ENCODE measurements around the gene GPR68. TPM values are rescaled to one million over a fixed set of nuclear protein-coding genes. Genes with fewer than 3 reads are reported as not detected.

The GPR68 gene
- polyA plus RNA-seq, 3 donors from 2014 or later = 19.0 to 40.4 (median 22.4) TPM

DNA sequence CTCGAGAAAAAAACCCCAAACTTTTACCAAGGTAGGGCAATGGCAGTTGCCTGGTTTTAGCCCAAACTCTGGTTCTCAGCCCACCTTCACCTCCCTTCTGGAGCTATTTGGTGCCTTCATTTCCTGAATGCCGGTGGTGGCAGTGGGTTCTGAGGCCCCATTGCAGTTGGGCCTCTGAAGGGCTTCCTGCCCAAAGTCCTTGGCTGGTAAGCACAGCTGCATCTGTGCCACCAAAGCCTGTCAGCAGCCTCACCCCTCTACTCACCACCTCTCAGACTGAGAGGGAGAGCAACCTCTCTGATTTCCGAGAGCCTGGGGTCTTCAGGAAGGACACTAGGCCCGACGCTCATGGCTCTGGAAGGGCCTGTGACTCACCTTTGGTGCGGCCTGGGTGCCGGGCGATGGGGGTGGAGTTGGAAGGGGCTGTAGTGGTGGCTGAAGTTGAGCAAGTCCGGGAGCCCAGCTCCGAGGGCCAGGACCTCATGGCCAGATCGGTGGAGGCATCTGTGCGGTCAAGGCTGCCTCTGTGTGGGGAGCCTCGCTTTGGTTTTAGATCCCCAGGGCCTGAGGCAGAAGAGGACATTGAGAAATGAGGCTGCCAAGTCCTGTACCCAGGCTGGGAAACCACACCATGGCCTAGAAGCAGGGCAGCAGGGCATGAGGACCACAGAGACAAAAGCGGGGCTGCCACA lies 38.6 kb upstream of the GPR68 start:
- Mint-ChIP-seq H3K9me3 (peaks cover 0 to 2% (median 0%) of the 10 kb centered on the region in 6 donors), H3K36me3 (peaks cover 29 to 71% (median 42%) of the 10 kb centered on the region in 3 donors), H3K27me3 (ENCODE audit: low read depth in 3 of 3) (peaks cover 3 to 45% (median 28%) of the 10 kb centered on the region in 3 donors), H3K4me1 (peaks cover 41 to 55% of the 10 kb centered on the region in 2 donors), H3K27ac (peak overlapping the region; percentile 80 to 92 (median 84)), H3K4me3 (peak overlapping the region in 2 of 5 donors; percentile 3 to 41)
- DNase-seq = peak in 2 of 3 donors; percentile 21 to 22

DNA sequence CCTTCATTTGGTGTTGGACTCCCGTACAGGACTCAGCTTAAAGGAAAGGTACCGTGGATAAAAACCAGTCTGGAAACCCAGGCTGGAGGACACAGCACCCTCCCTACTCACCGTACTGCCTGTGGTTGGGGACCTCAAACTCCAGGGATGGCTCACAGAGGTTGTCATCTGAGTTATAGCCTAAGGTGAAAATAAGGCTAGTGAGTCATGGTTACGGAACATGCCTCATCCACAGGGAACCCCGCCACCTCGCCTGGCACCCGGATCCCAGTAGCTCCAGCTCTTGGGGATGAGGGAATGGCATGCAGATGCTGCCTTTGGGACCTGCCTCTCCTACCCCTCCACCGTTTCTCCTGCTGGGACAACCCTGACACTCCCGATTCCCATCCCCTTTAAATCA lies 36.8 kb upstream of the GPR68 start:
- H3K4me3 Mint-ChIP-seq = no peak overlapping the region
- peak overlapping the region in 4 of 6 donors; percentile 25 to 76 (median 49) for H3K27ac Mint-ChIP-seq
- peaks cover 27 to 71% (median 39%) of the 10 kb centered on the region in 3 donors for H3K36me3 Mint-ChIP-seq

GRCh38 chr14:91280129-91280528 lies 35.6 kb upstream of the GPR68 start:
- Mint-ChIP-seq H3K27ac (peak overlapping the region in 3 of 6 donors; percentile 10 to 39 (median 19)), H3K4me3 (no peak overlapping the region), H3K4me1 (peaks cover 26 to 41% of the 10 kb centered on the region in 2 donors), H3K36me3 (peaks cover 19 to 68% (median 31%) of the 10 kb centered on the region in 3 donors), H3K9me3 (peaks cover 0 to 2% (median 0%) of the 10 kb centered on the region in 6 donors), H3K27me3 (ENCODE audit: low read depth in 3 of 3) (peaks cover 3 to 45% (median 26%) of the 10 kb centered on the region in 3 donors)
- DNase-seq = no peak

More for the DNA sequence above, 36.8 kb upstream of the GPR68 start:
- no peak for DNase-seq
- Mint-ChIP-seq H3K9me3 (peaks cover 0 to 2% (median 0%) of the 10 kb centered on the region in 6 donors), H3K27me3 (ENCODE audit: low read depth in 3 of 3) (peaks cover 3 to 53% (median 26%) of the 10 kb centered on the region in 3 donors), H3K4me1 (peaks cover 38 to 51% of the 10 kb centered on the region in 2 donors)

DNA sequence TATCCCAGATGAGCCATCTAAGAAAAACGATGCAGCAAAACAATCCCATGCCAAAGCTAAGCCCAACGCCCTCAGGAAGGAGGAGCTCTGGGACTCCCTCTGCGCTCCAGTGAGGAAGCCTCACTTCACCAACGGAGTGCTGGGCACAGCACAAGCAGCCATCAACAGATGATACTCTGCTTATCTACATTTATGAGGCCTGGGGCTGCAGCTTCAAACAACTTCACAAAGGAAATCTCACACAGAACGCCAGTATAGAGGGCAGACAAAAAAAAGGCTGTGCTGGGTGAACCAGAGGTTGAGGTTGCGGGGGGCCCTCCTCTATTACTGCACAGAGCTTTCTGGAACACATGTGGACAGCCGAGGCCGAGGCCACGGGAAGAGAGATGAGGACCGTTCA lies 34.9 kb upstream of the GPR68 start:
- Mint-ChIP-seq H3K9me3 (peaks cover 0 to 2% (median 0%) of the 10 kb centered on the region in 6 donors), H3K36me3 (peaks cover 18 to 68% (median 27%) of the 10 kb centered on the region in 3 donors), H3K4me3 (peak overlapping the region in 2 of 5 donors; percentile 23 to 24), H3K4me1 (peaks cover 25 to 33% of the 10 kb centered on the region in 2 donors), H3K27ac (peak overlapping the region in 4 of 6 donors; percentile 53 to 73 (median 66)), H3K27me3 (ENCODE audit: low read depth in 3 of 3) (peaks cover 6 to 40% (median 25%) of the 10 kb centered on the region in 3 donors)
- no peak for DNase-seq

DNA sequence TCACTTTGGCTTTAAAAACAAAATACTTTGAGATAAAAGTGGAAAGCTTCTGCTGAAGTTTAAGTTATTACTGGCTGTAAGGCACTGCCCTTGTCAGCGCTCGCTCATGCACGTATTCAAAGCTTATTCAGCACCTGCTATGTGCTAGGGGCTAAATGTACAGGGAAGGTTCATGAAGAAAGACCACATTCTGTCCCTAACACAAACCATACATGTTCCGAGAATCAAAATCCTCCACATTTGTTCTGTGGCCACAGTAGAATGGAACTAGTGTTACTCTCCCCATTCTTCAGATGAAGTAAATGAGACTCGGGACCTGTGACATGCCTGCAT lies 33.8 kb upstream of the GPR68 start:
- peaks cover 5 to 35% (median 25%) of the 10 kb centered on the region in 3 donors for H3K27me3 Mint-ChIP-seq (ENCODE audit: low read depth in 3 of 3)
- peaks cover 0 to 2% (median 0%) of the 10 kb centered on the region in 6 donors for H3K9me3 Mint-ChIP-seq
- H3K4me1 Mint-ChIP-seq = peaks cover 15 to 23% of the 10 kb centered on the region in 2 donors
- H3K27ac Mint-ChIP-seq = peak overlapping the region in 2 of 6 donors; percentile 39 to 66
- H3K36me3 Mint-ChIP-seq = peaks cover 15 to 61% (median 26%) of the 10 kb centered on the region in 3 donors
- no peak overlapping the region for H3K4me3 Mint-ChIP-seq
- DNase-seq = no peak

- Mint-ChIP-seq H3K27me3 (ENCODE audit: low read depth in 3 of 3) (peaks cover 5 to 32% (median 21%) of the 10 kb centered on the region in 3 donors), H3K36me3 (peaks cover 9 to 56% (median 23%) of the 10 kb centered on the region in 3 donors), H3K4me1 (peaks cover 9 to 17% of the 10 kb centered on the region in 2 donors), H3K9me3 (peaks cover 0 to 2% (median 0%) of the 10 kb centered on the region in 6 donors), H3K27ac (peak overlapping the region in 2 of 6 donors; percentile 55 to 70), H3K4me3 (no peak overlapping the region)
- DNase-seq = no peak
Observed at GRCh38 chr14:91277546-91278382, 33.3 kb upstream of the GPR68 start.

- Mint-ChIP-seq H3K27ac (peak overlapping the region; percentile 28 to 69 (median 48)), H3K27me3 (ENCODE audit: low read depth in 3 of 3) (peaks cover 7 to 24% (median 12%) of the 10 kb centered on the region in 3 donors), H3K9me3 (no peaks in the 10 kb centered on the region), H3K4me3 (no peak overlapping the region), H3K4me1 (peaks cover 3 to 10% of the 10 kb centered on the region in 2 donors), H3K36me3 (peaks cover 3 to 42% (median 19%) of the 10 kb centered on the region in 3 donors)
- no peak for DNase-seq
Observed at GRCh38 chr14:91274796-91275195, 30.3 kb upstream of the GPR68 start.

DNA sequence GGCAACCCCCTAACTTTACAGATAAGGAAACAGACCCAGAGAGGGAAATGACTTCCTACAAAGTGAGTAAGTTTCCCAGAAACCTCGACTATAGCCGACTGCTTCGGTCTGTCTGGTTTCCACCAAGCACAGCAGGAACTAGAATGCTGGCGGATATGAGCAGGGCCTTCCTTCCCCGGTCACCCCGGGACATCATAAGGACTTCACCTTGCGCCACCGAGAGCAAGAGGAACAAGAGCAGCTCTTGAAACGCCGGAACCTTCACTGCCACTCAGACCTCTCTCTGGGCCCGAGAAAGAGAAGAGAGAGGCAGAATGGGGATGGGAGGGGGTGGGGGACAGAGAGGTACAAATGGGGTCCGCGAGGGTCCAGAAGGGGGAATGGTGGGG lies 29.4 kb upstream of the GPR68 start:
- H3K36me3 Mint-ChIP-seq = peaks cover 7 to 41% (median 16%) of the 10 kb centered on the region in 3 donors
- H3K27ac Mint-ChIP-seq = peak overlapping the region in 1 of 6 donors; percentile 51

DNA sequence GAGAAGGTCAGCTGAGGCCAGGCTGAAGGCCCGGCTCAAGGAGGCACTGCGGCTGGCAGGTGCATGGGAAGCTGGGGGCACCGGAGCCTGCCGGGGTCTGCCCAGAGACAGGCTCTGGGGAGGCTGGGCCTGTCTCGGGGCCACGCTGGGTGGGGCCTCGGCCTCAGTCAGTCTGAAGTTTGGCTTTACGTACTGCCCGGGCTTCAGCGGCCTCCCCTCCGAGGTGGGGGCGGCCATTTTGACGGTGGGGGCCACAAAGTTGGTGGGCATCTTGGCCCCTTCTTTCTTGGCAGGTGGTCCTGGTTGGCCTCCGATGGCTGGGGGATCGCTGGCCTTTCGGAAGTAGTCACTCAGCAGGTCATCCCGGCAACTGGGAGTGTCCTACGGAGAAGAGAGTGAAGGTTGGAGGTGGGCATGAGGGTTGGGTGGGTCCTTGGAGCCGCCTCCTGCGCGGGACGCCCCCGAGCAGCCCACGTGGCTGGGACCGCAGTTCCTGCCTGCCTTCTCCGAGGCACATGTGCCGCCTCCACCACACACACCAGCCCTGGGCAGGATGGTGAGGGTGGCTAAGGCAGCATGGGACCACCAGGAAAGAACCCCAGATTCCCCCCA lies 28.9 kb upstream of the GPR68 start:
- Mint-ChIP-seq H3K27ac (peak overlapping the region in 1 of 6 donors; percentile 51), H3K27me3 (ENCODE audit: low read depth in 3 of 3) (peaks cover 11 to 29% (median 23%) of the 10 kb centered on the region in 3 donors), H3K9me3 (no peaks in the 10 kb centered on the region), H3K4me1 (peaks cover 7 to 9% of the 10 kb centered on the region in 2 donors), H3K36me3 (peaks cover 5 to 43% (median 17%) of the 10 kb centered on the region in 3 donors), H3K4me3 (no peak overlapping the region)
- no peak for DNase-seq

More for the DNA sequence above, 29.4 kb upstream of the GPR68 start:
- no peak for DNase-seq
- Mint-ChIP-seq H3K4me3 (no peak overlapping the region), H3K27me3 (ENCODE audit: low read depth in 3 of 3) (peaks cover 11 to 28% (median 19%) of the 10 kb centered on the region in 3 donors), H3K9me3 (no peaks in the 10 kb centered on the region), H3K4me1 (peaks cover 5 to 8% of the 10 kb centered on the region in 2 donors)

- H3K27ac Mint-ChIP-seq = peak overlapping the region in 4 of 6 donors; percentile 22 to 78 (median 53)
- H3K36me3 Mint-ChIP-seq = peaks cover 8 to 50% (median 24%) of the 10 kb centered on the region in 3 donors
Observed at GRCh38 chr14:91272341-91273272, 28.1 kb upstream of the GPR68 start.

GRCh38 chr14:91271639-91272038 lies 27.1 kb upstream of the GPR68 start:
- peaks cover 15 to 31% (median 30%) of the 10 kb centered on the region in 3 donors for H3K27me3 Mint-ChIP-seq (ENCODE audit: low read depth in 3 of 3)
- no peak overlapping the region for H3K4me3 Mint-ChIP-seq
- peak overlapping the region in 1 of 6 donors; percentile 57 for H3K27ac Mint-ChIP-seq
- peaks cover 12 to 16% of the 10 kb centered on the region in 2 donors for H3K4me1 Mint-ChIP-seq
- peaks cover 8 to 48% (median 24%) of the 10 kb centered on the region in 3 donors for H3K36me3 Mint-ChIP-seq
- H3K9me3 Mint-ChIP-seq = no peaks in the 10 kb centered on the region
- no peak for DNase-seq

More at GRCh38 chr14:91272341-91273272, 28.1 kb upstream of the GPR68 start:
- Mint-ChIP-seq H3K27me3 (ENCODE audit: low read depth in 3 of 3) (peaks cover 15 to 35% (median 31%) of the 10 kb centered on the region in 3 donors), H3K4me1 (peaks cover 12 to 15% of the 10 kb centered on the region in 2 donors), H3K4me3 (no peak overlapping the region), H3K9me3 (no peaks in the 10 kb centered on the region)
- no peak for DNase-seq

DNA sequence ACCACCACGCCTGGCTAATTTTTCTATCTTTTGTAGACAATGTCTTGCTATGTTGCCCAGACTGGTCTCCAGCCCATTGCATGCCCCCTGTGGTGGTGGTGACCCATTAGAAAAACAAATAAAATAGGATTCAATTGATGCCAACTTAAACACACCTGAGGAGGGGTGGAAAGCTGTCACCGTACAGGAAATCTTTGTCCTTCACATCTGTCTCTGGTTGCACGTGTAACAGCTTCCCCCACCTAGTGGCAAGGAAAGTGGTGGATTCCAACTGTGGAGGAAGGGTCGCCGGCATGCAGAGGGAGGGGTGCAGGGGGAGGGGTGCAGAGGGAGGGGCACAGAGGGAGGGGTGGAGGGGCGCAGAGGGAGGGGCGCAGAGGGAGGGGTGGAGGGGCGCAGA lies 26.1 kb upstream of the GPR68 start:
- peak overlapping the region in 4 of 6 donors; percentile 40 to 75 (median 55) for H3K27ac Mint-ChIP-seq
- H3K4me1 Mint-ChIP-seq = peaks cover 16 to 17% of the 10 kb centered on the region in 2 donors
- peaks cover 8 to 43% (median 19%) of the 10 kb centered on the region in 3 donors for H3K36me3 Mint-ChIP-seq
- no peak for DNase-seq
- no peak overlapping the region for H3K4me3 Mint-ChIP-seq
- H3K9me3 Mint-ChIP-seq = no peaks in the 10 kb centered on the region
- peaks cover 15 to 34% (median 29%) of the 10 kb centered on the region in 3 donors for H3K27me3 Mint-ChIP-seq (ENCODE audit: low read depth in 3 of 3)

Data from immature natural killer cell (primary cell).